Measurements from ENCODE around the gene BCL2L13.

DNA sequence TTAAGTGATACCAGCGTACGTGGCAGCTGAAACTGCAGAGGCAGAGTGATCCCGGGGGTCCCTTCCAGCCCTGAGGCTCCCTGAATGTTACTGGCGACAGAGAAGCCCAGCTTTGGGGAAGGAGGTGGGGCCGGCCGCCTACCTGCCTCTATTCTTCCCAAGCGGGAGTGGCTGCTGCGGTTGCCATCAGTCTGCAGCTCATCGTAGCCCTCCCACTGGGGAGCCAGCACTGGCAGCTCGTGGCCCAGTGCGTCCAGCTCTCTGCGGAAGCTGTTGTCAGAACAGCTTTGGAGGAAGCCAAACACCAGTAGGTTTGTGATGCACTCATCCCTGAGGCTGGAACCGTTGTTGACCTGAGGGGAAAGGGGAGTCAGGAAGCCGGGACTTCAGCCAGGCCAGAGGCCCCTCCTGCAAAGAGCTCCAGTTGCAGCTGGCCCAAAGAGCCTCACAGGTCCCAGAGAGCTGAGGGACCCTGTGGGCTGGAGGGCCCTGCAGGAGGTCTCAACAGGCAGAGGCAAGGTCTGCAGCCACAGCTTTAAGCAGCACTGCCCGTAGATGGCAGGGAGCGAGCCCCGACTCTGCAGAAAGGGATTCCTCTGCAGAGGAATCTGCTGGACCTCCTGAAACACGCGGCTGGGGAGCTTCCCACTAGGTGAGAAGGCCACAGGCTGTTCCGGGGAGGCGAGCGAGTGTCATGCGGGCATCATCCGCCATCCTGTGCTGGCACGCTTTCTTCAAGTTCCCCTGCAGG lies 105.3 kb downstream of the BCL2L13 start:
- TF ChIP-seq, protein P1, sequence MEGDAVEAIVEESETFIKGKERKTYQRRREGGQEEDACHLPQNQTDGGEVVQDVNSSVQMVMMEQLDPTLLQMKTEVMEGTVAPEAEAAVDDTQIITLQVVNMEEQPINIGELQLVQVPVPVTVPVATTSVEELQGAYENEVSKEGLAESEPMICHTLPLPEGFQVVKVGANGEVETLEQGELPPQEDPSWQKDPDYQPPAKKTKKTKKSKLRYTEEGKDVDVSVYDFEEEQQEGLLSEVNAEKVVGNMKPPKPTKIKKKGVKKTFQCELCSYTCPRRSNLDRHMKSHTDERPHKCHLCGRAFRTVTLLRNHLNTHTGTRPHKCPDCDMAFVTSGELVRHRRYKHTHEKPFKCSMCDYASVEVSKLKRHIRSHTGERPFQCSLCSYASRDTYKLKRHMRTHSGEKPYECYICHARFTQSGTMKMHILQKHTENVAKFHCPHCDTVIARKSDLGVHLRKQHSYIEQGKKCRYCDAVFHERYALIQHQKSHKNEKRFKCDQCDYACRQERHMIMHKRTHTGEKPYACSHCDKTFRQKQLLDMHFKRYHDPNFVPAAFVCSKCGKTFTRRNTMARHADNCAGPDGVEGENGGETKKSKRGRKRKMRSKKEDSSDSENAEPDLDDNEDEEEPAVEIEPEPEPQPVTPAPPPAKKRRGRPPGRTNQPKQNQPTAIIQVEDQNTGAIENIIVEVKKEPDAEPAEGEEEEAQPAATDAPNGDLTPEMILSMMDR (IDR thresholded peaks at IDR 0.05), result no peak
- TF ChIP-seq POLR2A (IDR thresholded peaks at IDR 0.05), result no peak
